H4 (cell line): ENCODE data around the gene ATP1A3. TPM values are rescaled to one million over a fixed set of nuclear protein-coding genes. Genes with fewer than 3 reads are reported as not detected.

Experiments
- DNase-seq: peaks from one replicate; pipeline ENCODE4 v3.0.0-alpha.2; 2015; ENCODE audit warnings: low spot score
- total RNA-seq: library from RNA; depleted of rRNA; stranded (reverse); fragments of >200 nt; shearing (Covaris generic); gene quantifications from 2 replicates; pipeline ENCODE4 v1.2.3, GENCODE V29; 2014

ATP1A3 gene
- total RNA-seq, 1 experiment from 2014 or later: 2.1 TPM

DNA sequence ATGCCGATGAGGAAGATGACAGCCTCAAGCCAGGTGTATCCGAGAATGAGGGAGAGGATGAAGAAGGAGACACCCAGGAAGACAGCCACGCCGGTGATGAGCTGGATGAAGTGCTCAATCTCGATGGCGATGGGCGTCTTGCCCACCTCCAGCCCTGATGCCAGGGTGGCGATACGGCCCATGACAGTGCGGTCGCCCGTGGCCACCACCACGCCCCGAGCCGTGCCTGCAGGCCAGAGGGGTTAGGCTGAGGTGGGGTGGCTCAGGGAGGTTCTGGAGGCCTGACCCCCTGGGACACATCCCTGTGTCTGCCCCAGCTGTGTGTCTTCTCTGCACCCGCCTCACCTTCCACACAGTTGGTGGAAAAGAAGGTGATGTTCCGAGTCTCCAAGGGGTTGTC lies 9.1 kb downstream of the ATP1A3 start:
- DNase-seq: no peak

DNA sequence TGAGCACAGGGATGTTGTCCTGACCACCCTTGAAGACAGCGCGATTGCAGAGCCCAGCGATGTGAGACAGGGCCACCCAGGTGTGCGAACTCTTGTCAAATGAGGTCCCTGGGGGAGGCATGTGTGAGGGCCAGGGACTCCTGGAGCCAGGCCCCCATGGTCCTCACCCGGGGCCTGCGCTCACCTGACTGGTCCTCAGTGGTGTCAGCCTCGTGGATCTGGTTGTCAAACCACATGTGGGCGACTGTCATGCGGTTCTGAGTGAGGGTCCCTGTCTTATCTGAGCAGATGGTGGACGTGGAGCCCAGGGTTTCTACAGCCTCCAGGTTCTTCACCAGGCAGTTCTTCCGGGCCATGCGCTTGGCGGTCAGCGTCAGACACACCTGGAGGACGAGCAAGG lies 12.3 kb downstream of the ATP1A3 start:
- DNase-seq: no peak

DNA sequence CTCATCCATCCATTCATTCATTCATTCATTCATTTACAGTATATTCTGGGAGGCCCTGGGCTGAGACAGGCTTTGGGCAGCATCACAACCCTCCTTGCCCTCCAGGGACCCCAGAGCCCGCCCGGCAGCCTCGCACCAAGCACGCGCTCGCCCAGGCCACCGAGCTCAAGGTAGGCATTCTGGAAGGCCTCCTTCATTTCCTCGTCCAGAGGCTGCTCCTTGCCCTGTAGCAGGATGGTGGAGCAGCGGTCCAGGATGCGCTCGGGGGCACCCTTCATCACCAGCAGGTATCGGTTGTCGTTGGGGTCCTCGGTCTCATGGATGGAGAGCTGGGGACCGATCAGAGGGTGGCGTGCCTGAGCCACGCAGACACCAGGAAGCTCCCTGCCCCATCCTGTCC lies 15.6 kb downstream of the ATP1A3 start:
- DNase-seq: no peak

DNA sequence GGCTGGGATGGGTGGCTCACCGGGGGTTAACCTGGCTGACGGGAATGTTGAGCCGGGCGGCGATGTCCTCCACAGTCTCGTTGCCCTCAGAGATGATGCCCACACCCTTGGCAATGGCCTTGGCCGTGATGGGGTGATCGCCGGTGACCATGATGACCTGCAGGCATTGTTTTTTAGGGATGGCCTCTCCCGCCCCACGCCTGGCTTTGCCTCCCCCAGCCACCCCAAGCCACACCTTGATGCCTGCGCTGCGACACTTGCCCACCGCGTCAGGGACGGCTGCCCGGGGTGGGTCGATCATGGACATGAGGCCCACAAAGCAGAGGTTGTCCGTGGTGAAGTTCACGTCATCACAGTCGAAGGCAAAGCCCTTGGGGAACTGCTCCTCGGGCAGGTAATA lies 16.1 kb downstream of the ATP1A3 start:
- DNase-seq: no peak

DNA sequence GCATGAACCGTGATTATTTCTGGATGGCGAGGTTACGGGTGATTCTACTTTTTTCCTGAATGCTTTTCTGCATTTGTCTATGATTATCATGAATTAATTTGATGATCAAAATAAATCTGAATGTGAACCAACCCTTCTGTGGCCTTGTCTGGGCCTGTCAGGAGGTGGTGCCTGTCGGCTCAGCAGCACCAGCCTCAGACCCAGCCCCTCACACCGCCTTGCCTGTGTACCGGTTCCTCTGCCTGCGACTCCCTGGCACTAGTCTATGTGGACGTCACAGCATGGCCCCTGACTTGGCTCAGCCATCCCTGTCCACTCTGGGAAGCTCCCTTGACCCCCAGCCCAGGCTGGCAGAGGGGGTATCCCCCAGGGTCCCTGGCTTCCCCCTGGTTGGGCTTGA lies 19.4 kb downstream of the ATP1A3 start:
- no peak for DNase-seq

DNA sequence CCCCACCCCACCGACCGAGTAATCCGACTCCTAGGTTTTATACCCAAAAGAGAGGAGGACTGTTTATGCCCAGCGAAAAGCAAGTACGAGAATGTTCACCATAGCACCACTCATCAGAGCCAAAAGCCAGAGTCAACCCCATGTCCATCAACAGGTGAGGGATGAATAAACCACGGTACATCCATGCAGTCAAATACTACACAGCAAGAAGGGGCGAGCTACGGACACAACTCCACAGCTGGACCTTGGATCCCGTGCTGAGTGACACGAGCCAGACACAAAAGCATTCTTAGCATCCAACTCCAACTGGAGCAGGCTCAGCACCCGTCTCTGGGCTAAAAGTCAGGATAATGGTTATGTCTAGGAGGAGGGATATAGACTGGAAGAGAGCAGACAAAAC lies 22.7 kb downstream of the ATP1A3 start:
- DNase-seq: no peak

DNA sequence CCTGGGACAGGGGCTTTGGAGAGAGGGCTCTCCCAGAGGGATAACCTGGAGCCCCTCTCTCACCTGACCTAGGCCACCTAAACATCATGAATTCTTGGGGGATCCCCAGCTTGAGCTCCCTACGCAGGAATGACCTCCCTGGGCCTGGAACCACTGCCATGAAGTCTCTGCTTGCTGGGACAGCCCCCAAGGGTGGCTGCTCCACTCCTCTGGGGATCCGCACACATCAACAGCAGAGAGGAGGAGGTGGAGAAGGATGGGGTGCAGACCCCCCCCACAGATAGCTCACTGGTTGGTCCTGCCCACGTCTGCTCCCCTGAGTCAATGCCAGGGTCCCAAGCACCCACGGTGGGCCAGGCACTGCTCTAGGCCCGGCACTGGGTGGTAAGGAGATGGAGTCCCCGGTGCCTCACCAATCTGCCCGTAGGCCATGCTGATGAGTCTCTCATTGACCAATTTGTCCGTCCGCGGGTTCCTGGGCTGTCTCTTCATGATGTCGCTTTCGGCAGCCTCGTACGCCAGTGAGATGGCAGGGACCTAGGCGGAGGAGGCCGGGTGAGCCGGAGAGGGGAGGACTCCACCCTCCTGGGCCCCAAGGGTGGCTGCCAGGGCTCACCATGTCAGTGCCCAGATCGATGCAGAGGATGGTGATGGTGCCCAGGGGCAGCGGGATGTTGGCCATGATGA lies 24.1 kb downstream of the ATP1A3 start:
- no peak for DNase-seq

DNA sequence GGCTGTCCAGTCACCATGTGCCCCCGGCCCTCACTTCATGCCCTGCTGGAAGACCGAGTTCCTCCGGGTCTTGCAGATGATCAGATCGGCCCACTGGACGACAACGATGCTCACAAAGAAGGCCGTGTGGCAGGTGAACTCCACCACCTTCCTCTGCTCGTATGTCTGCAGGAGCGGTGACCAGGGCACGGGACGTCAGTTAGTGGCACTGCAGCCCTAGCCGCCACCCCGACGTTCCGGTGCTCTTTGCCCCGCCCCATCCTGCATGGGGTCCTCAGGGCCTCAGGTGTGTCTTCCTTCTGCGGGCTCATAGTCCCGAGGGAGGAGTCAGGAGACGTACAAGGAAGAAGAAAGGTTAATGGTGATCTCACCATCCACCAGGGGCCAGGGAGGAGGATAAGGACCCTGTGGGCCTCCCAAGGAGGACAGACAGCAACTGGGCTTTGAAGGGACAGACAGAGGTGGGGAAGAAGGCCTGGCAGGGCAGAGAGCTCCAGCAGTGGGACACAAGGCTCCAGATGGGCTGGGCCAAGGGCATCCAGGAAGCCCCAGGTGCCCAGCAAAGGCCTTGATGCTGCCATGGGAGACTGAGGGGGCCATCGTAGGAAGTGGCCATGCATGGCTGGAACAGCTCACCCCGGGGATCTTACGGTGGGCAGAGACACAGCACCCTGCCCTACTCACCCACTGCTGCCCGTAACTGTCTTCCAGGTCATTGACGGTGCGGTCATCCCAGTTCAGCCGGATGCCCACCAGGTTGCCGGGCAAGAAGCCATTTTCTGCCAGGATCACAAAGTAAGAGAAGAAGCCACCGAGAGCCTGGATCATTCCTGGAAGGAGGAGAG lies 25.1 kb downstream of the ATP1A3 start:
- DNase-seq: no peak

DNA sequence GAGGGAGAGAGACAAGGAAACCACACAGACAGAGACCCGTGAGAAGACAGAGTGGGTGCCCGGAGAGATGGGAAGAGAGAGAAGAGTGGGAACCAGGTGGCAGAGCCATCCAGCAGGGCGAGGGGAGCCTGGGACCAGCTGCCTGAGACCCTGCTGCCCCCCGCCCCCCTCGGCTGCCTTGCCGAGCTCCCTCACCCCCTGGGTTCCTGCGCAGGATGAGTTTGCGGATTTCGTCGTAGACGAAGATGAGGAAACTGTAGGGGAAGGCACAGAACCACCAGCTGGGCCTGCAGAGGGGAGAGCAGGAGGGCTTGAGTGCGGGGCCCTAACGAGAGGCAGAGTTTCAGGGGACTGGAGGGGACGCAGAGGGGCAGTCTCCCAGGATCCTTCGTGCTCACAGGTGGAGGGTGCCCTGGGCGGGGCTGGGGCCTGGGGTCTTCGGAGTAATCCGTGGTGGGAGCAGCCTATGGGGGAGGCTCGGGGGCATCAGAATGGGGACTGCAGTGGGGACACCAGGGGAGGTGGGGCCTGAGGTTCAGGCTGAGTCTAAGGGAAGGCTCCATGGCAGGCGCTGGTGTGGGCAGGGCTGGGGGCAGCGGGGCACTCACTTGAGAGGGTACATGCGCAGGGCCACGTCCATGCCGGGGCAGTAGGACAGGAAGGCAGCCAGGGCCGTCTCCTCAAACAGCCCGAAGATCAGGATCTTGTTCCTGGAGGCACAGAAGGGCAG lies 26.8 kb downstream of the ATP1A3 start:
- DNase-seq: no peak

DNA sequence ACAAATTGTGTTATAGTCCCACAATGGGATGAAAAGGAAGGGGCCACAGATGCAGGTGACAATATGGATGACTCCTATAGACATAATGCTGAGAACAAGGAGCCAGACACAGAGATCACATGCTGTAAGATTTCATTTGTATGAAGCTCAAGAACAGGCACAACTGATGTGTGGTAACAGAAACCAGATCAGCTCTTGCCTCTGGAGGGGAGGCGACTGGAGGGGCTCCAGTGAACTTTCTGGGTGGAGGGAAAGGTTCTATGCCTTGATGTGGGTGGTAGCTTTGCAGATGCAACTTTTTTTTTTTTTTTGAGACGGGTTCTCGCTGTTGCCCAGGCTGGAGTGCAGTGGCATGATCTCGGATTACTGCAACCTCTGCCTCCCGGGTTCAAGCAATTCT lies 28.9 kb downstream of the ATP1A3 start:
- DNase-seq: no peak

DNA sequence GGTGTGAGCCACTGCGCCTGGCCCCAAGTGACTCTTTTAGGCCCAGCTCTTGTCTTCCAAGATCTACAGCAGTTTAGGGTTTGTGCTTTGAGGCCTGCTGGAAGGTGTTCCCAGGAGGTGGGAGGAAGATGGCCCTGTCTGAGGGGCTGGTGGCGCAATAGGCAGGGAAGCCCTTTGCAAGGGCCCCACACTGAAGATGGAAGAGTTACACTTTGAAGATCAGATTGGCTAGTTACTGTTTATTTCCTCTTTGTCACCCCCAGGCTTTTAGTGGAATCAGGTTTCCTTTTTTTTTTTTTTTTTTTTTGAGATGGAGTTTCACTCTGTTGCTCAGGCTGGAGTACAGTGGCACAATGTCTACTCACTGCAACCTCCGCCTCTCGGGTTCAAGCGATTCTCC lies 33.1 kb downstream of the ATP1A3 start:
- DNase-seq: no peak

DNA sequence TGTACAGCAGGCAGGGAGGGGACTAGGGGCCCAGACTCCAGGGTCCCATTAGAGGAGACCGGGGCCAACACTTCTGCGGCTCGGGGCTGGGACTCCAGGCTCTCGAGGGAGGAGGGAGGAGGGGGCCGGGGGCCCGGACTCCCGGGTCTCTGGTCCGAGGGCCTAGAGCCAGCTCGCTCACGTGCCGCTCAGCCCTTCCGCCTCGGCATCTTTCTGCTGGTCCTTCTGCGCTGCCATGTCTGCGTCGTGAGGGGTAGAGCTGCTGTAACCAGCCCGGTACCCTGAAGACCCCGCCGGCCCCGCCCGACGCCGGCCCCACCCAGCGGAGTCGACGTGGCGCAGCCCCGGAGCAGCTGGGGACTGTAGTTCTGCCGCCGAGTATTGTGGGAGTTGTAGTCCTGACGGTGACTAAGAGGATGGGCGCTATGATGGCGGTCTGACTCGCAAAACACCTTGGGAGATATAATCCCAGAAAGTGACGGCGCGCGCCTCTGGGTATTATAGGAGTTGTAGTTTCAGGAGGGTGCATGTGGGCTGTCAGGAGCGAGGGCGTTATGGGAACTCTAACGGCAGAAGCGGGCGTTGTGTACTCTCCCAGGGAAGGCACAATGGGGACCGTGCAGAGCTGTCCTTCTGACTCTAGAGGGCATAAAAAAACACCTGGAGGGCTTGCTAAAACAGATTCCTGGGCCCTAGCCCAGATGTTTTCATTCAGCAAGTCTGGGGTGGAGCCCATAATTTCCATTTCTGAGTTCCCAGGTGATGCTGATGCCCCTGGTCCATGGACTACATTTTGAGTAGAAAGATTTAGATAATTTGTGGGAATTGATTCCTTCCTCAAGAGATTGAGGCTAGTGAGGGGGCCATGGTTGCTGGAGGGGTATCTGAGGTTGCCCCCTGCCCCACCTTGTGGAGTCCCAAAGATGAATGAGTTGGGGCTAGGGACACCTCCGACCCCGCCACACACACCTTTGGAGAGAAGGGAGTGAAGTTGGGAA lies 34.7 kb downstream of the ATP1A3 start, which contains the start of gene RABAC1:
Gene RABAC1, minus strand, starts transcription at position 266 of the 998 bp plus-strand sequence. Its CDS starts 29 bp downstream, at position 237.
- DNase-seq: peak; percentile 92

DNA sequence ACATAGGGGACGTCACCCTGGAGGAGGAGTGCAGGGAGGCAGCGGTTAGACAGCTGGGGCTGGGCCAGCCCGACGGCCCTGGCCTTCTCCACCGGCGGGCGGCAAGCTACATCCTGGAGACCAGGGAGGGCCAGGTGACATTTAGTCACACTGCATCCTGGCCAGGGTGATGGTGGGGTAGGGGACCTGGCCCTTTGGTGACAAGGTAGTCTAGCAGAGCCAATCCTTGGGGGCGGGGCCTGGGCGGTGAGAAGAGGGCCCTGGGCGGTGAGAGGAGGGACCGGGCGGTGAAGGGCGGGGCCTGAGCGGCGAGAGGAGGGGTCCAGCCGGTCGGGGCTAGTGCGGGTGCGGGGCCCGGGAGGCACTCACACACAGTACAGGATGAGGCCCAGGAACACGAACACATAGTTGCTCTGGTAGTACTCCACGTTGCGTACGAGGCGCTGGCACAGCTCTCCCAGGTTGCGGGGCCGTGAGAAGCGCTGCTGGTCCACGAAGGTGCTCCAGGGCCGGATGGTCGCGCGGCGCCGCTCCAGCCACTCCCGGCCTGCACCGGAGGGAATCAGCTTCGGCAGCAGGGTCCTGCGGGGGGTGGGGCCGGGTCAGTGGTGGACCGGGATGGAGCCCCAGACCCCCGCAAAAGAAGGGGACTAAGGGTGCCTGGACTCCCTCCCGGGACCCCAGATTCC lies 35.5 kb downstream of the ATP1A3 start:
- peak; percentile 61 for DNase-seq

DNA sequence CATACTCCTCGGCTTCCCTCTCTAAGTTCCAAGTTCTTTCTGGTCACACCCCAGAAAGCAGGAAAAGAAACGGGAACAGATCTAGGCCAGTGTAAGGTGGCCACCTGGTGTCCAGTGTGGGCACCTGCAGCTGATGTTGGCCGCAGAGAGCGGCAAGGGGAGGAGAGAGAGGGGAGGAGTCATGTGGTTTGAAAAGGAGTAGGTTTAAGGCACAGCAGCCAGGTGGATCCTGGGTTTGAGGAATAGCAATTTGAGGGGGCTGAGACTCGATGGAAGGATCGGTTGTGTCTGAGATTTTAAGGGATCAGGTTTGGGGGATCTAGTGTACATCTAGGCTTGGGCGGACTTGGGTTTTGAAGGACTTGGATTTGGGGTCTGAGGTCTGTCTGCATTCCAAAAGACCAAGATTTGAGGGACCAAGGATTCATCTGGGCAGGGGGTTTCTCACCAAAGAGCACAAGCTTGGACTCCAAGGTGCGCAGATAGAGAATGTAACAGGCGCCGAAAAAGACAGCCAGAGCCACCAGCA lies 36.1 kb downstream of the ATP1A3 start:
- DNase-seq: peak; percentile 92

DNA sequence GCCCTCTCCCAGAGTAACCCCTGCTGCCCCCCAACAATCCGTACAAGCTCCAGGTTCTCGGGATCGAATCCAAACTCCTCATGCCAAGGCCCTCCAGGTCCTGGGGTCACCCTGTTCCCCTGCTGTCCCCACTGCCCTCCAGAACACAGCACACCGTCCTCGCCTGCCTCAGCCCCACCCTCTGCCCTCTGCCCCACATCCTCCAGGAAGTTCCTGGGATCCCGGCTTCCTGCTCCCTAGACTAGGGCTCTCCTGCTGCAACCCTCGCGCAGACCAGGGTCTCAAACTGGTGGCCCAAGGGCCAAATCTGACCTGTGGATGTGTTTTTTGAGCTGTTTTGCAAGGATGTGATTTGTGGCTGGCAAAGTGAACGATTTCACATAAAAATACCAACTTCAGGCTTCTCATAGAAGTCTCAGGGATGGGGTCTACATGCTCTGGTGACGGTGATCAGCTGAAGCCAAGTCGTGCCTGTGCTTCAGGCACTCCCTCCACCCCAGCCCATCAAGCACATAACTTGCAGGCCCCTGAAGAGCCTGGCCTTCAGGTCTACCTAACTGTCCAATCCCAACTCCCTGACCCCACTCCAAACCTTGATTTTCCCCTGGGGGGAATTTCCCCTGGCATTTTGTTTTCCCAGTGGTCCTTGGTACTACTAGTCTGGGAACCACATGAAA lies 36.7 kb downstream of the ATP1A3 start:
- DNase-seq: no peak

DNA sequence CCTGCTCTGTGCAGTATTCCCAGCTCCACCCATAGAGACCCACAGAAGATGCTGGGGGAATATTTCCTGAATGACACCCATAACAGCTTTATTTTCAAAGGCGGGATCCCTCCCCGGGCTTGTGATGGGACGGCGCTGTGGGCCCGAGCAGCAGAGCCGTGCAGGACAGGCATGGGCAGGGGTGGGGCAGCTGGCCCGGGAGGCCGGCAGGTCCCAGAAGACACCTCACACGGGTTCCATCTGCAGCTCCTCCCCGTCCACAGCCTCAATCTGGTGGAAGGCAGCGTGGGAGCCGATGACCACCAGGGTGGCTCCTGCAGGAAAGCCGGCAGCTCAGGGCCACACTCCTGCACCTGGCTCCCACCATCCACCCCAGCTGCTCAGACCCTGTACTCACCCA lies 37.4 kb downstream of the ATP1A3 start:
- DNase-seq: no peak

DNA sequence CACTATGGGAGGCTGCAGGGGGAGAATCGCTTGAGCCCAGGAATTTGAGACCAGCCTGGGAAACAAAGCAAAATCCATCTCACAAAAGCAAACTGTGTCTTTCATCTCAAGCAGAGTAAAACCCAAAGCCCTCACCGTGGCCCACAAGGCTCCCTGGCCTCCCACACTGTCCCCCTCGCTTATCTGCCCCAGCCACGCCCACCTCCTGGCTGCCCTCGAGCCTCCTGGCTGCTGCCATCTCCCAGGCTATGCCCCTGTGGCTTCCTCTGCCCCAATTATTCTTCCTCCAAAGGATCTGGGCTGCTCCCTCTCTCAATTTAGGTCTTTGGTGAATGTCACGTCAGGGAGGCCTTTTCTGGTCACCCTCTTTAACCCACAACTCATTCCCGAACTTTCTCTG lies 38.5 kb downstream of the ATP1A3 start:
- no peak for DNase-seq

DNA sequence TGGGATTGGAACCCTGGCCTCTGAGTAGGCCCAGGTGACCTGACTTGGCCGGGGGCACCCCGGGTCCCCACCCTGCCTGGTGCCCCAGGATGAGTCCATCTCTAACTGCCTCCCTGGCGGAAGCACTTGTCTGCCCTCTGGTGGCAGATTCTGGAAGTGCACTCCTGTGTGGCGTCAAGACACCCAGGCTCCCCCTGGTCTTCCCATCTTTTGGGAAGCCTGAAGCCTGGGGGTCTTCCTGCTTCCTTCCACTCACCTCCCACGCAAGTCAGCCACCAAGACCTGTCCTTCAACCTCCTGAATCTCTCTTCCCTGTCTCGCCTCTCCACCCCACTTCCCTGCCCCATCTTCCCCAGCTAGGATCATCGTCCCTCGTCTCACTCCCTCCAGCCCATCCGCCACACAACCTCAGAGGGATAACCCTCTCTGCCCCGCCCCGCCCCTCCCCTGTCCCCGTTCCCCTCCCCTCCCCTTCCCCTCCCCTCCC lies 42.3 kb downstream of the ATP1A3 start:
- DNase-seq: peak; percentile 59

DNA sequence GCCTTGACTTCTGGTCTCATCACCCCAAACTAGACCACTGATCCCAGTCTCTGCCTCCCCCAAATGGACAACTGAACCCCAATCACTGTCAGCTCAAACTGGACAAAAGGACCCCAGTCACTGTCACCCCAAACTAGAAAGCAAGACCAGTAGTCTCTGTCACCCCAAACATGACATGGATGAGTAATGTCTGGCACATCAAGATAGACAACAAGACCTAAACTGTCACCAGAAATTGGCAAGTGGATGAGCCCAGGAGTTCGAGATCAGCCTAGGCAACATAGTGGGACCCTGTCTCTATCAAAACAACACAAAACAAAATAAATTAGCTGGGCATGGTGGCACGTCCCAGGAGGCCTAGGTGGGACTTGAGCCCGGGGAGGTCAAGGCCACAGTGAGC lies 46.9 kb downstream of the ATP1A3 start:
- no peak for DNase-seq
